ENCODE measurements around the gene SRCAP.
"Not testable (repeated sequence)": the region's sequence is repeated elsewhere in the genome, so short reads cannot be mapped to it uniquely, and the experiment has no call there.

SRCAP gene

DNA sequence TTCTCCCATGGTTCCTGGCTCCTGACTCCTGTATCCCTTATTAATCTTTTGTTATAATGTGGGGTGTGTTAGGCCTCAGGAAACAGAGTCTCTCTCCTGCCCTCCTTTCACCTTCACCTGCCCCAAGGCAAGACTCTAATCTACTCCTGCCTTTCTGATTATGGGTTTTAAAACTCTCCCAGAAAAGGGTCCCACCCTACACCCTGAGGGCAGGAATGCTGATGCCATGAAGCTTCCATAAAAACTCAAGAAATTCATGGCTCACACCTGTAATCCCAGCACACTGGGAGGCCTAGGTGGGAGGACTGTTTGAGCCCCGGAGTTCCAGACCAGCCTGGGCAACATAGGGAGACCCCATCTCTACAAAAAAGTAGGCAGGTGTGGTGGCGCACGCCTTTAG, 18.6 kb upstream of the SRCAP start:
- peaks cover 95% of the 10 kb centered on the region for H3K27me3 ChIP-seq (ENCODE audit: control insufficient read depth, insufficient read depth, low read length)
- H3K9ac ChIP-seq (ENCODE audit: low read depth, low read length) = no peak overlapping the region
- H3K4me3 ChIP-seq (ENCODE audit: low read depth, low read length) = no peak overlapping the region
- no peak overlapping the region for H3K27ac ChIP-seq (ENCODE audit: low read depth, low read length)
- no peaks in the 10 kb centered on the region for H3K9me3 ChIP-seq (ENCODE audit: control insufficient read depth, insufficient read depth, low read length)
- peaks cover 4% of the 10 kb centered on the region; the same call in 1 of the 2 replicates for H3K4me1 ChIP-seq (ENCODE audit: control insufficient read depth, insufficient read depth, low read length)
- H3K36me3 ChIP-seq (ENCODE audit: control insufficient read depth, insufficient read depth, low read length) = no peaks in the 10 kb centered on the region

DNA sequence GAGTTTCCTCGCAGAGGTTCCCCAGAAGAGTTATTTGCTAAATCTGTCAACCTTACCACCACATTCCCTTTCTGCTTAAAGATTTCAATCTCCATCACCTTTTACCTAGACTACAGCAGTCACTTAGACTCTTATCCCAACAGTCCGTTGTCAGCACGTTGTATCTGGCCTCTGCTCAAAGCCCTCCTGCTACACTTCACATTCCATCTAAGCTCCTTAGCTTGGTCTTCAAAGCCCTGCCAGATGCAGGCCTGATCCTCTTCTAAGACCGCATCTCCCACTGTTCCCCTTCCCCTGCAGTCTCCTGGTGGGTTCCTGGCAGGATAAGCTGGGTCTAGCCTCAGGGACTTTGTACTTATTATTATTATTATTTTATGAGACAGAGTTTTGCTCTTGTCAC, 10.3 kb upstream of the SRCAP start:
- H3K9me3 ChIP-seq (ENCODE audit: control insufficient read depth, insufficient read depth, low read length) = no peaks in the 10 kb centered on the region
- H3K9ac ChIP-seq (ENCODE audit: low read depth, low read length) = no peak overlapping the region

DNA sequence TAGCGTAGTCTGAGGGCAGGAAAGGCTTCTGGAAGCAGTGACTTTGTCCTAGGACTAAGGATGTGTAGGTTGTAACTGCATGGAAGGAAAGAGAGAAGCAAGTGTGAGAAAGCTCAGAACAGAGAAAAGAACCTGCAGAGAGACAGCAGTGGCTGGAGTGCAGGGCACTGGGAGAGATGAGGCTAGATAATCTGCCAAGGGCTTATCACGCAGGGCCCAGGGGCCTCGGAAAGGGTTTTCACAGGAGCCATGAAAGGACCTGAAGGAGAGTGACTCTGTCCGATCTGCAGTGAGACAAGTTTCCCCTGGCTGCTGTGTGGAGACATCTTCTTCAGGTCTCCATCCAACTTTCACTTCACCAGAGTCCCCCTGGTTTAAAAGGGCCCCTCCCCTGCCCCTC, 7.1 kb upstream of the SRCAP start:
- Histone ChIP-seq H3K4me3 (ENCODE audit: low read depth, low read length) (no peak overlapping the region), H3K27ac (ENCODE audit: low read depth, low read length) (no peak overlapping the region), H3K27me3 (ENCODE audit: control insufficient read depth, insufficient read depth, low read length) (peaks cover 98% of the 10 kb centered on the region), H3K9me3 (ENCODE audit: control insufficient read depth, insufficient read depth, low read length) (no peaks in the 10 kb centered on the region), H3K9ac (ENCODE audit: low read depth, low read length) (no peak overlapping the region), H3K36me3 (ENCODE audit: control insufficient read depth, insufficient read depth, low read length) (no peaks in the 10 kb centered on the region), H3K4me1 (ENCODE audit: control insufficient read depth, insufficient read depth, low read length) (peaks cover 12% of the 10 kb centered on the region)

More for the DNA sequence above, 10.3 kb upstream of the SRCAP start:
- peaks cover 12% of the 10 kb centered on the region for H3K4me1 ChIP-seq (ENCODE audit: control insufficient read depth, insufficient read depth, low read length)
- H3K36me3 ChIP-seq (ENCODE audit: control insufficient read depth, insufficient read depth, low read length) = no peaks in the 10 kb centered on the region
- H3K27me3 ChIP-seq (ENCODE audit: control insufficient read depth, insufficient read depth, low read length) = peaks cover 100% of the 10 kb centered on the region
- H3K27ac ChIP-seq (ENCODE audit: low read depth, low read length) = no peak overlapping the region
- H3K4me3 ChIP-seq (ENCODE audit: low read depth, low read length) = no peak overlapping the region

- H3K27ac ChIP-seq (ENCODE audit: low read depth, low read length) = no peak overlapping the region
- no peak overlapping the region for H3K4me3 ChIP-seq (ENCODE audit: low read depth, low read length)
- no peaks in the 10 kb centered on the region for H3K9me3 ChIP-seq (ENCODE audit: control insufficient read depth, insufficient read depth, low read length)
- H3K9ac ChIP-seq (ENCODE audit: low read depth, low read length) = no peak overlapping the region
- H3K27me3 ChIP-seq (ENCODE audit: control insufficient read depth, insufficient read depth, low read length) = peaks cover 98% of the 10 kb centered on the region
- H3K36me3 ChIP-seq (ENCODE audit: control insufficient read depth, insufficient read depth, low read length) = no peaks in the 10 kb centered on the region
- H3K4me1 ChIP-seq (ENCODE audit: control insufficient read depth, insufficient read depth, low read length) = peaks cover 14% of the 10 kb centered on the region
Observed at GRCh38 chr16:30692396-30693064, 6.4 kb upstream of the SRCAP start.

DNA sequence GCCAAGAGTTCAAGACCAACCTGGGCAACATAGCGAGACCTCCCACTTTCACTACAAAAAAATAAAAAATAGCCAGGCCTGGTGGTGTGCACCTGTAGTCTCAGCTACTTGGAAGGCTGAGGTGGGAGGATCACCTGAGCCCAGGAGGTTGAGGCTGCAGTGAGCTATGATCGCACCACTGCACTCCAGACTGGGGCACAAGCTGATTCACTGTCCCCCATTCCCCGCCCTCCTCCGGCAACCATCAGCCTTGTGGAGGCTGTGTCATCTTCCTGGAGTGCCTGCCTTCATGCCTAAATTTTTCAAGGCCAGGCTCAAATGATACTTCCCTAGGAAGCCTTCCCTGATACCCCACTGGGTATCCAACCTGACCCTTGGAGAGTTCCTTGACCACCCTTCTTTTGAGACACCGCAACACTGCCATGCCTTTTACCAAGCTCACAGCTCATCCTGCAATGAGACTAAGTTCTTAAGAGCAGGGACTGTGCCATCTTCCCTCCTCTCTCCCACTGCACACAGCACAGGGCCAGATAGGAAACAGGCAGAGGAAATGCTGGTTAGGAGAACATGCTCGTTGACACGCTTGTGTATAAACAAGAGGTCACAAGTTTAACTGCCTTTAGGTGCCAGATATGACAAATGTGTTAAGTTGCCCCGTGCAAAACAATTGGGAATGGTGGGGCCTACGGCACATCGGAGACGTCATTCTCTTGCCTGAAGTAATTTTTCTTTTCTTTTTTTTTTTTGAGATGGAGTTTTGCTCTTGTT, 3.9 kb upstream of the SRCAP start:
- Histone ChIP-seq H3K36me3 (ENCODE audit: control insufficient read depth, insufficient read depth, low read length) (peaks cover 4% of the 10 kb centered on the region), H3K27ac (ENCODE audit: low read depth, low read length) (no peak overlapping the region), H3K27me3 (ENCODE audit: control insufficient read depth, insufficient read depth, low read length) (peaks cover 75% of the 10 kb centered on the region), H3K9me3 (ENCODE audit: control insufficient read depth, insufficient read depth, low read length) (no peaks in the 10 kb centered on the region), H3K4me1 (ENCODE audit: control insufficient read depth, insufficient read depth, low read length) (peaks cover 17% of the 10 kb centered on the region), H3K9ac (ENCODE audit: low read depth, low read length) (no peak overlapping the region), H3K4me3 (ENCODE audit: low read depth, low read length) (no peak overlapping the region)

- H3K4me1 ChIP-seq (ENCODE audit: control insufficient read depth, insufficient read depth, low read length) = peaks cover 15% of the 10 kb centered on the region
Observed at GRCh38 chr16:30696646-30697045, 2.3 kb upstream of the SRCAP start.

DNA sequence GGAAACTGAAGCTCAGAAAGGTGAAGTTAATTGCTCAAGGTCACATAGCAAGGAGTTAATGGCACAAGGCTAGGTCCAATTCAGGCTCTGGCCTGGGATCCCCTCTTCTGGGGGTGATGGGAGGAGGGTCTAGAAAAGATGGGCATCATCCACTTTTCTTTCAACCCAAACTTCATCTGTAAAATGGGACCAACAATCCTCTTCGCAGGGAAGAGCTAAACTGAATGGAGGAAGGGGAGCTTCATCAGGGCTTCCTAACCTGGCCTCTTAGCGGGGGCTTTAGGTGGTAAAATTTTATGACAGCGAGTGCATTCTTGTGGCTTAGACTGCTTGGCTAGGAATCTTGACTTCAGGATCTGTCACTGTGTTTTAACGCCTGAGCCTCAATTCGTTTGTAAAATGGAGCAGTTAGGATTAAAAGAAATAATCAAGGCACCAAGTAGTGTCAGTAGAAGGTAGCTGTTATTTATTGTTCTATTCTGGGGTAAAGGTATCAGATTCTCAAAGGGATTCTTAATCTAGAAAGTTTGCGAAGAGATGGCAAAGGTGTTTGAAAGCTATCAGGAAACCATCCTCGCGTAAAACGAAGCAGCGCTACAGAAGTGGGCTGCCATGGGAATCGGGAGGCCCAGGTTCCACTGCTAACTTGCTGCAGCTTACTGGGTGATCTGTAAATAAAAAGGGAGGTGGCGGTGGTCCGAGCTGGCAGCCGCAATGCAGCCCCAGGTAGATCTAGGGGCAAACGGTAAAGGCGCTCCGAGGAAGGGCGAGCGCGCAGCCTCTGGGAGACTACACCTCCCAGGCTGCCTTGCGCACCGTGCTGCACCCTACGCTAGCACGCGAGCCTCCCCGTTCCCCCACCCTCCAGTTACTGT, 1.5 kb upstream of the SRCAP start:
- Histone ChIP-seq H3K9me3 (ENCODE audit: control insufficient read depth, insufficient read depth, low read length) (no peaks in the 10 kb centered on the region), H3K4me1 (ENCODE audit: control insufficient read depth, insufficient read depth, low read length) (peaks cover 7% of the 10 kb centered on the region), H3K27ac (ENCODE audit: low read depth, low read length) (peak overlapping the region; percentile 100), H3K27me3 (ENCODE audit: control insufficient read depth, insufficient read depth, low read length) (peaks cover 51% of the 10 kb centered on the region), H3K9ac (ENCODE audit: low read depth, low read length) (peak overlapping the region; percentile 100), H3K36me3 (ENCODE audit: control insufficient read depth, insufficient read depth, low read length) (peaks cover 25% of the 10 kb centered on the region), H3K4me3 (ENCODE audit: low read depth, low read length) (peak overlapping the region; percentile 96)

More at GRCh38 chr16:30696646-30697045, 2.3 kb upstream of the SRCAP start:
- H3K9ac ChIP-seq (ENCODE audit: low read depth, low read length); H3K4me3 ChIP-seq (ENCODE audit: low read depth, low read length); H3K27ac ChIP-seq (ENCODE audit: low read depth, low read length); H3K9me3 ChIP-seq (ENCODE audit: control insufficient read depth, insufficient read depth, low read length): not testable (repeated sequence)
- H3K27me3 ChIP-seq (ENCODE audit: control insufficient read depth, insufficient read depth, low read length) = peaks cover 60% of the 10 kb centered on the region
- peaks cover 20% of the 10 kb centered on the region for H3K36me3 ChIP-seq (ENCODE audit: control insufficient read depth, insufficient read depth, low read length)

DNA sequence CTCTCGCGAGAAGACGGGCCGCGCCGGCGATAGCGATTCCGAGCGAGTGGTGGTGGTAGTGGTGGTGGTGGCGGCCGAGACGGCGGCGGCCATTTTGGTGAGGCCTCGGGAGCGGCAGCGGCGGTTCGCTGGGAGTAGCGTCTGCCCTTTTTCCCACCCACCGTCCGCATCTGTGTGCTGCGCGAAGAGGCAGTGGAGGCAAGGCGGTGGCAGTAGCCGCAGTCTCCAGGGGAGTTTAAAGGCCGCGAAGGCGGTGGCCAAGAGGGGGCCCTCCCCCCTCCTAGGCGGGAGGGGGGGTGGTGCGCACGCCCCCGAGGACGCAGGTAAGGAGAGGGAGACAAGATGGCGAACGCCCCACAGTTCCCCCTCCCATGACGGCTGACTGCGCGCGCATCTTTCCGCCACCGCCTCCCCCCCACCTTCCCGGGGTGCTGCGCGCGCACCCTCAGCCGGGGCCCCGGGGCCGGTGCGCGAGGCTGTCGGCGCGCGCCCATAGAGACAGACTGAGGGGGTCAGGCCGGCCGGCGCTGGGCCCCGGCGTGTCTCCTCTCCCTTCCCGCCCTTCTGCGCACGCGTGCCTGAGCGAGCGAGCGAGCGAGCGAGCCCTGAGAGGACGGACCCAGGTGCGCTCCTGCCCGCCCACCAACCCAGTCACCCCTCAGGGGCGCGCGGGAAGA, 694 bp upstream of the SRCAP start:
- Histone ChIP-seq H3K27ac (ENCODE audit: low read depth, low read length) (peak overlapping the region; percentile 100), H3K27me3 (ENCODE audit: control insufficient read depth, insufficient read depth, low read length) (peaks cover 43% of the 10 kb centered on the region), H3K36me3 (ENCODE audit: control insufficient read depth, insufficient read depth, low read length) (peaks cover 33% of the 10 kb centered on the region), H3K9me3 (ENCODE audit: control insufficient read depth, insufficient read depth, low read length) (no peaks in the 10 kb centered on the region), H3K4me3 (ENCODE audit: low read depth, low read length) (peak overlapping the region; percentile 96), H3K9ac (ENCODE audit: low read depth, low read length) (peak overlapping the region; percentile 100), H3K4me1 (ENCODE audit: control insufficient read depth, insufficient read depth, low read length) (peaks cover 5% of the 10 kb centered on the region; the same call in 1 of the 2 replicates)

- Histone ChIP-seq H3K36me3 (ENCODE audit: control insufficient read depth, insufficient read depth, low read length) (peaks cover 46% of the 10 kb centered on the region), H3K4me3 (ENCODE audit: low read depth, low read length) (peak overlapping the region; percentile 96), H3K4me1 (ENCODE audit: control insufficient read depth, insufficient read depth, low read length) (peaks cover 5% of the 10 kb centered on the region; the same call in 1 of the 2 replicates), H3K27ac (ENCODE audit: low read depth, low read length) (peak overlapping the region; percentile 100), H3K9me3 (ENCODE audit: control insufficient read depth, insufficient read depth, low read length) (no peaks in the 10 kb centered on the region), H3K27me3 (ENCODE audit: control insufficient read depth, insufficient read depth, low read length) (peaks cover 29% of the 10 kb centered on the region), H3K9ac (ENCODE audit: low read depth, low read length) (peak overlapping the region; percentile 45; the same call in 1 of the 2 replicates)
Observed at GRCh38 chr16:30699615-30700099, 686 bp downstream of the SRCAP start.

- Histone ChIP-seq H3K4me3 (ENCODE audit: low read depth, low read length) (no peak overlapping the region), H3K4me1 (ENCODE audit: control insufficient read depth, insufficient read depth, low read length) (peaks cover 5% of the 10 kb centered on the region; the same call in 1 of the 2 replicates), H3K27me3 (ENCODE audit: control insufficient read depth, insufficient read depth, low read length) (peaks cover 21% of the 10 kb centered on the region), H3K9me3 (ENCODE audit: control insufficient read depth, insufficient read depth, low read length) (no peaks in the 10 kb centered on the region), H3K36me3 (ENCODE audit: control insufficient read depth, insufficient read depth, low read length) (peaks cover 53% of the 10 kb centered on the region), H3K27ac (ENCODE audit: low read depth, low read length) (no peak overlapping the region), H3K9ac (ENCODE audit: low read depth, low read length) (no peak overlapping the region)
Observed at GRCh38 chr16:30700491-30700890, 1.5 kb downstream of the SRCAP start.
